Measurements from ENCODE around the gene EPB41L2. TPM values are rescaled to one million over a fixed set of nuclear protein-coding genes. Genes with fewer than 3 reads are reported as not detected.

The EPB41L2 gene
- total RNA-seq, 1 experiment from 2014 or later: 91.7 TPM

GRCh38 chr6:130903602-130904001, 159.4 kb downstream of the EPB41L2 start:
- Mint-ChIP-seq H3K27ac (ENCODE audit: unreplicated experiment) (no peak overlapping the region), H3K4me3 (ENCODE audit: unreplicated experiment) (no peak overlapping the region), H3K36me3 (ENCODE audit: insufficient read depth, unreplicated experiment) (no peaks in the 10 kb centered on the region), H3K4me1 (ENCODE audit: low read depth, unreplicated experiment) (no peaks in the 10 kb centered on the region), H3K27me3 (ENCODE audit: insufficient read depth, unreplicated experiment) (no peaks in the 10 kb centered on the region), H3K9me3 (ENCODE audit: unreplicated experiment) (no peaks in the 10 kb centered on the region)
- Histone ChIP-seq H3K4me1 (0 out of 2 replicates have a peak, but pooled peaks cover 4% of the 10 kb centered on the region), H3K36me3 (ENCODE audit: control insufficient read depth, insufficient read depth, low read length) (no peaks in the 10 kb centered on the region), H3K9me3 (no peaks in the 10 kb centered on the region), H3K4me3 (ENCODE audit: low read depth, low read length) (no peak overlapping the region), H3K27me3 (replicated peaks; ENCODE audit: control insufficient read depth, insufficient read depth, low read length) (no peaks in the 10 kb centered on the region)
- ChIA-PET POLR2A (no interaction called here), CTCF (no interaction called here)
- no peak for TF ChIP-seq CTCF (IDR thresholded peaks at IDR 0.05; ENCODE audit: insufficient read depth in 1 of 2, low read depth in 1 of 2, low read length in 1 of 2, severe bottlenecking in 1 of 2, unreplicated experiment in 1 of 2)
- no TSS peak for BruUV-seq (replicated peaks)
- DNase-seq: no peak
- intact Hi-C loops (cut with micrococcal nuclease; ENCODE audit: unreplicated experiment): no loop called here

- Mint-ChIP-seq H3K27me3 (ENCODE audit: insufficient read depth, unreplicated experiment) (no peaks in the 10 kb centered on the region), H3K4me3 (ENCODE audit: unreplicated experiment) (no peak overlapping the region), H3K4me1 (ENCODE audit: low read depth, unreplicated experiment) (no peaks in the 10 kb centered on the region), H3K9me3 (ENCODE audit: unreplicated experiment) (no peaks in the 10 kb centered on the region), H3K36me3 (ENCODE audit: insufficient read depth, unreplicated experiment) (no peaks in the 10 kb centered on the region), H3K27ac (ENCODE audit: unreplicated experiment) (no peak overlapping the region)
- no peak overlapping the region for H3K4me3 ChIP-seq (ENCODE audit: low read depth, low read length)
- no peaks in the 10 kb centered on the region for H3K27me3 ChIP-seq (replicated peaks; ENCODE audit: control insufficient read depth, insufficient read depth, low read length)
- ChIA-PET CTCF (no interaction called here), POLR2A (no interaction called here)
- BruUV-seq (replicated peaks): no TSS peak
- intact Hi-C loops (cut with micrococcal nuclease; ENCODE audit: unreplicated experiment): no loop called here
- H3K4me1 ChIP-seq: 0 out of 2 replicates have a peak, but pooled peaks cover under 1% of the 10 kb centered on the region
- no peak for TF ChIP-seq CTCF (IDR thresholded peaks at IDR 0.05; ENCODE audit: insufficient read depth in 1 of 2, low read depth in 1 of 2, low read length in 1 of 2, severe bottlenecking in 1 of 2, unreplicated experiment in 1 of 2)
- DNase-seq: no peak
- no peaks in the 10 kb centered on the region for H3K36me3 ChIP-seq (ENCODE audit: control insufficient read depth, insufficient read depth, low read length)
- H3K9me3 ChIP-seq: no peaks in the 10 kb centered on the region
These were observed 160.0 kb downstream of the EPB41L2 start for GRCh38 chr6:130903007-130903406.

GRCh38 chr6:130900913-130901312, 162.1 kb downstream of the EPB41L2 start:
- H3K9me3 ChIP-seq: no peaks in the 10 kb centered on the region
- no TSS peak for BruUV-seq (replicated peaks)
- no peaks in the 10 kb centered on the region for H3K36me3 ChIP-seq (ENCODE audit: control insufficient read depth, insufficient read depth, low read length)
- H3K36me3 Mint-ChIP-seq (ENCODE audit: insufficient read depth, unreplicated experiment): no peaks in the 10 kb centered on the region
- DNase-seq: no peak
- H3K27ac Mint-ChIP-seq (ENCODE audit: unreplicated experiment): no peak overlapping the region
- POLR2A ChIA-PET: no interaction called here
- H3K4me3 Mint-ChIP-seq (ENCODE audit: unreplicated experiment): no peak overlapping the region
- CTCF ChIA-PET: no interaction called here
- H3K4me1 Mint-ChIP-seq (ENCODE audit: low read depth, unreplicated experiment): no peaks in the 10 kb centered on the region
- no peaks in the 10 kb centered on the region for H3K27me3 ChIP-seq (replicated peaks; ENCODE audit: control insufficient read depth, insufficient read depth, low read length)
- H3K4me1 ChIP-seq: no peaks in the 10 kb centered on the region
- no peak overlapping the region for H3K4me3 ChIP-seq (ENCODE audit: low read depth, low read length)
- no peak for TF ChIP-seq CTCF (IDR thresholded peaks at IDR 0.05; ENCODE audit: insufficient read depth in 1 of 2, low read depth in 1 of 2, low read length in 1 of 2, severe bottlenecking in 1 of 2, unreplicated experiment in 1 of 2)
- no peaks in the 10 kb centered on the region for H3K9me3 Mint-ChIP-seq (ENCODE audit: unreplicated experiment)
- H3K27me3 Mint-ChIP-seq (ENCODE audit: insufficient read depth, unreplicated experiment): no peaks in the 10 kb centered on the region
- intact Hi-C loops (cut with micrococcal nuclease; ENCODE audit: unreplicated experiment): no loop called here

Measured in Caco-2 (cell line).